GM18507 (cell line): ENCODE measurements around the gene EGFLAM.

ENCODE experiments used
- DNase-seq: peaks from one replicate; pipeline ENCODE4 v3.0.0; 2011; ENCODE audit warnings: low read depth; ENCODE audit not compliant: insufficient read length; ENCODE audit errors: extremely low spot score
- FAIRE-seq: peaks from 2 replicates; lab custom pipeline; 2011; peaks lifted over from hg19 to GRCh38; lab: Jason Lieb, UNC

Gene EGFLAM

DNA sequence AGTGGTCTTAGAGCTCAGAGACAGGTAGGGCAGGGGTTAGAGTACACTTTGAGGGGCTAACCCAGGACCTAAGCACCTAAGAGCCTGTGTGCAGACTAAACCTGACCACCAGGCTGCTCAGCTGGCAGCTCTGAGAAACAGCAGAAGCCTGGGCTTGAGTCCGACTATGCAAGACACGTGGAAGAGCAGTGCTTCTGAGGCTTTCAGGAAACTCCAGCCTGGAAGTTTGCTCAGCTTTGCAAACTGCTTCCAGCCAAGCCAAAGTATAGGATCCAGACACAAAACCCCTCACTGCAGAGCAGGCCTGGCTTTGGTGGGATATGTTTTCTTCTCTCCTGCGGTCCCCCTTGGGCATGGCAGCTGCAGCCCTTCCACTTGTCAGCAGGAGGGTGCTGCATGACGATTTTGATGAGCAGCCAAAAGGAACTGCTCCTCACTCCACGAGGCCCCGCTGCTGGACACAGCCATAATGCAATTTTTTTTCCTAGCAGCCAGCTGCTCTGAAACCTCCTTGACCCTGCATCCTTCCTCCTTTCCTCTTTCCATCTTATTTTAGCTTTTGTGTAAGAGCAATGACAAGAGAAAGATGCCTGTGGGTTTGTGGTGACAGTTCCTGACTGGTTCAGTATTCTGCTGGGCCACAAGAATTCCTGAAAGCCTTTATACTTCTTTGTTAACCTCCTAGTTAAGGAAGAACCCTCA lies 175.0 kb downstream of the EGFLAM start:
- FAIRE-seq (no peak), DNase-seq (no peak)

- no peak for DNase-seq
Measured at GRCh38 chr5:38434966-38435705, 176.8 kb downstream of the EGFLAM start.

GRCh38 chr5:38438757-38439156 lies 180.4 kb downstream of the EGFLAM start:
- DNase-seq (no peak), FAIRE-seq (no peak)

More at GRCh38 chr5:38434966-38435705, 176.8 kb downstream of the EGFLAM start:
- FAIRE-seq, result no peak

DNA sequence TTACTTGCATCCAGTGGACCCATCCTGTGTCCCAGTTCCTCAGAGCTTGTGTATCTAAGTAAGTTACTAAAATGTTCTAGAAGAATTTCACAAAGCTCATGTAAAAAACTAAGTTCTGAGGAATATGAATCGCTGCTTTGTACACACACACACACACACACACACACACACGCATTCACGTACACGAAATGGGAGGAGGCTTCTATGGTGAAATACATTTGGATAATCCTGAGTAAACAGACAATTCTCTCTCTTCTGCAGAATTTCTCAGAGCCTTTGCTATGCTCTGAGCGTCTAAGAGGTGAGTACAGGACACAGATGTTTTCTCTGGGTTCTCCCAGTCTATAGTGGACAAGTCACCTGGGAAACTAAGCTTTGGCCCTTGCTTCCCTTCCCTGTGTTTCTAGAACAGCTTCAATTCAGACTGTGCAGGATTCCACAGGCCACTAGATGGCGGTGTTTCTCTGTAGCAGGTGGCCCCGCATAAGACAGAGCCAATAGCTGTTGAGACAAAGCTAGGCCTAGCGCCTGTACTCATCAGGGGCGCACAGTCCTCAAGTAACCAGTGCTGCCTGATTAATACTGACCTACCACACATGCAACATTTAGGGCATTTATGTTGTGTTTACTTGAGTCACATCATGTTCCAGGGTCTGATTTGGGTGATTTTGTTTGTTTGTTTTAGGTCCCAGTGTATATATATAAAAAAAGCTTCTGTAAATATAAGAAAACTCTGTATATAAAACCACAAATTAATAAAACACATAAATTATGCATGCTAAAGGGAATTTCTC lies 183.3 kb downstream of the EGFLAM start:
- peak; percentile 76 for FAIRE-seq
- DNase-seq, result peak; percentile 60

GRCh38 chr5:38442247-38442573 lies 183.9 kb downstream of the EGFLAM start:
- FAIRE-seq (no peak), DNase-seq (no peak)

DNA sequence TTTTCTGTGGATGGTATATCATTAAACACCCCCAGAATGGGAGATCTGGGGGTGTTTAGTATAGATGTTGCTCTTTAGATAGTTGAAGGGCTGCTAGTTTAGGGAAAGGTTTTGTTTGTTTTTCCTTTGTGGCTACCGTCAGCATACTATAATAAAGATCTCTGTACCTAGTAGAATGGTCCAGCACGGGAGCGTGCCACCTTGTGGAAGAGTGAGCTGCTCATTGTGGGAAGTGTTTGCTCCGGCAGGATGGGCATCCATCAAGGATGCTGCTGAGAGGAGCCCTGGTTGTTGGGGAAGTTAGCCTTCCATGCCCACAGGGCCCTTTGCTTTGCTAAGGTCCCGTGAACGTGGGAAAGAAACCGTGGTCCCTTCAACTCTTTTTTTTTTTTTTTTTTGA lies 185.0 kb downstream of the EGFLAM start:
- DNase-seq (no peak), FAIRE-seq (no peak)

DNA sequence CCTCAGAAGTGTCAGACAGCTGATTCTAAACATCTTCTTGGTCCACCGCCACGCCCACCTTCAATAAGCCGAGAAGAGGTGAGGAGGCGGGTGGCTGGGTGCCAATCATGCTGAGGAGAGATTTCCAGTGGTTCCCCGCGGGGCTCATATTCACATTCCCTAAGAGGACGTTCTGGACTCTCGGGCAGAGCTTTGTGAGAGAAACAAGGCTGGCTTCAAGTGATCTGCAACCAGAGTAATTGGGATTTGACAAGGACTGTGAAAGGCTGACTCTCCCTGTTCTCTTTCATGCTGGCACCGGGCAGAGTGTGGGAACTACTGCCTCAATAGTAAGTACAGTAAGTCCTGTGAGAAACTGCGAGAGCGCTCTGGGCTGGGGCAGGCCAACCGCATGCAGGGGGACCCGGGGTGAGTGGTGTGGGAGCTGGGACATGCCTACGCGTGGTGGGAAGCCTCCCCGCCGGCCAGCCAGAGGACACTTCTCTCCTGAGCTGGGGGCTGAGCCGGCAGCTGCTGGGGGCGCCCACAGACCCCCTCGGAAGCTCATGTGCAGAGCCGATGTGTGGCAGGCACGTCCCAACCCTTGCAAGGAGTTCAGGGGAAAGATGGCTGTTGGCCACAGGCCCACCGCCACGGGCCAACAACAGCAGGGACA lies 187.1 kb downstream of the EGFLAM start:
- DNase-seq, result no peak
- no peak for FAIRE-seq

DNA sequence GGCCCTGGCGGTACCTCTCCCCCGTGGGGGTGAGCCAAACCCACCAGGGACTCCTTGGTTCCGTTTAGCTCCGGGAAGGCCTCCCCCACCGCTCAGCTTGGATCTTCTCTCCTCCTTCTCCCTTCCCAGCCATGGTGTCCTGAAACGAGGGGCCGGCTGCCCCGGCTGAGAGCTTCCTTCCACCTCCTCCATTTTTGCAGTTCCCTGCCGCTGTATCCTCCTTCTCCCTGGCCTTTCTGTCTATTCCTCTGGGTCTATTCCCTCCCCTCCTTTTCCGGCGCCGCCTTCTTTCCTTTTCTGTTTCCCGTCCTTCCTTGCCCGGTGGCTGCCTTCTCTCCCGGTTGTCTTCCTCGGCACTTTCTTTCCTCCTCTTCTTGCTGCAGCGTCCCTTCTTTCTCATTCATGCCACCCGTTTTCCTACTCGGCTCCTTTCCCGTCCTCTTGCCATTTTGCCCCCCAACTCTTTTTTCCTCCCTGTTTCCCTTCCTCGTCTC lies 187.7 kb downstream of the EGFLAM start:
- FAIRE-seq, result no peak
- no peak for DNase-seq

DNA sequence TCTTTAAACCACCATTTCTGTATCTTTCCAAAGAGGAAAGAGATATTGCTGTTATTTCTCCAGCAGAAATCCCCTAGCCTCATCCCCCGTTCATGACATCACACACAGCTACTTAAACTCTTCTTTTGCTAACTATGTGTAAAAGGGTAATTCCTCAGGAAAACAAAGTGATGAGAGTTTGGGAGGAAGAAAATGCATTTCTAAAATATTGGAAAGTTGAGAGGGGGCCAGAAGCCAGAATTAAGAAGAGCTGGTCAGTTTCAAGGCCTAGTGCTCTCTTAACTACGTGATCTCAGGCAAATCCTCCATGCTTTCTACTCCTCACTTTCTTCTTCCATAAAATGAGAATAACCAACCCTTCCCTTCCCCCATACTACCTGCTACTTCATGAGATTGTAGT lies 188.7 kb downstream of the EGFLAM start:
- DNase-seq (no peak), FAIRE-seq (no peak)

DNA sequence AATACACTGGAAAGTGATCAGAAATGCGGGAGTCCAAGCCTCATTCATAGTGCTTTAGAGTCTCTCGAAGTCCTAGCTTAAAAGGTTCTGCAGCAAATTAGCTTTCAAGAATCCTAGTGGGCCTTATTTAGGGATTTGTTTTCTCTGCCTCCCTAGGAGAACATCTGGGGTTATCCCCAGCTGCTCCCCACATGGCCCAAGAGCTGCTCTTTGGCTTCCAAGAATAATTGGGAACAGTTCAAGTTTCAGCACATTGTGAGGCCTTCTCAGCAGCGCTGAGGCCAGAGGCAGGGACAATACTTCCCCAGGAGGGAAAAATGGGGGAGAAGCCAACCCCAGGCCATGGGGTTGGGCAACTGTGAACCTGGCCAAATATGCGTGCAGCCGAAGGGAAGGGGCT lies 189.4 kb downstream of the EGFLAM start:
- FAIRE-seq, result no peak

GRCh38 chr5:38448568-38449350 lies 190.4 kb downstream of the EGFLAM start:
- no peak for FAIRE-seq

More for the DNA sequence above, 189.4 kb downstream of the EGFLAM start:
- DNase-seq, result no peak

DNA sequence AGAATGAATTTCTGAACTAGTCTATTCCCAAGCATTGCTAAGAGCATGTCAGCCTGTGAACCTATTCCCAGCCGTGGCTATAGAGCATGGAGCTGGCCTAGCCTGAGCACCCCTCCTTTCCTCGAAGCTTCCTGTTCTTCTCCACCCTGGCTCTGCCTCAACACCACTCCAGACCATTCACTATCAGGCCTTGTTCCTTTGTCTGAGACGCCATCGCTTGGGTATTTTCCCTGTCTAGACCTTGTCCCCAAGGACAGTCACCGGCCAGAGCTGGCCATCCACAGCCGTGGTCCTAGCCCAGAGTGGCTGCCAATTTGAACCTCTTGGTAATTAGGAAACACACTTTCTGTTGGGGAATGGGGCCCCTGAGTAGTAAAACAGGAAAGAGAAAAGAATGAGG lies 192.3 kb downstream of the EGFLAM start:
- DNase-seq, result no peak
- FAIRE-seq, result no peak

More at GRCh38 chr5:38448568-38449350, 190.4 kb downstream of the EGFLAM start:
- DNase-seq, result no peak

GRCh38 chr5:38451074-38451725 lies 192.8 kb downstream of the EGFLAM start:
- FAIRE-seq (no peak), DNase-seq (no peak)

GRCh38 chr5:38452201-38452600 lies 193.8 kb downstream of the EGFLAM start:
- FAIRE-seq, result no peak
- DNase-seq, result no peak

GRCh38 chr5:38453506-38453905 lies 195.1 kb downstream of the EGFLAM start:
- FAIRE-seq, result peak; percentile 95

GRCh38 chr5:38453921-38454320 lies 195.6 kb downstream of the EGFLAM start:
- DNase-seq (no peak), FAIRE-seq (no peak)

More at GRCh38 chr5:38453506-38453905, 195.1 kb downstream of the EGFLAM start:
- peak; percentile 60 for DNase-seq

- DNase-seq (peak; percentile 8), FAIRE-seq (peak; percentile 76)
Measured at GRCh38 chr5:38455796-38456330, 197.5 kb downstream of the EGFLAM start.
